ENCODE results near the gene TCEA2. TPM values are rescaled to one million over a fixed set of nuclear protein-coding genes. Genes with fewer than 3 reads are reported as not detected.

TCEA2 gene
- polyA plus RNA-seq, 3 donors from 2014 or later = 18.9 to 26.6 (median 24.1) TPM

DNA sequence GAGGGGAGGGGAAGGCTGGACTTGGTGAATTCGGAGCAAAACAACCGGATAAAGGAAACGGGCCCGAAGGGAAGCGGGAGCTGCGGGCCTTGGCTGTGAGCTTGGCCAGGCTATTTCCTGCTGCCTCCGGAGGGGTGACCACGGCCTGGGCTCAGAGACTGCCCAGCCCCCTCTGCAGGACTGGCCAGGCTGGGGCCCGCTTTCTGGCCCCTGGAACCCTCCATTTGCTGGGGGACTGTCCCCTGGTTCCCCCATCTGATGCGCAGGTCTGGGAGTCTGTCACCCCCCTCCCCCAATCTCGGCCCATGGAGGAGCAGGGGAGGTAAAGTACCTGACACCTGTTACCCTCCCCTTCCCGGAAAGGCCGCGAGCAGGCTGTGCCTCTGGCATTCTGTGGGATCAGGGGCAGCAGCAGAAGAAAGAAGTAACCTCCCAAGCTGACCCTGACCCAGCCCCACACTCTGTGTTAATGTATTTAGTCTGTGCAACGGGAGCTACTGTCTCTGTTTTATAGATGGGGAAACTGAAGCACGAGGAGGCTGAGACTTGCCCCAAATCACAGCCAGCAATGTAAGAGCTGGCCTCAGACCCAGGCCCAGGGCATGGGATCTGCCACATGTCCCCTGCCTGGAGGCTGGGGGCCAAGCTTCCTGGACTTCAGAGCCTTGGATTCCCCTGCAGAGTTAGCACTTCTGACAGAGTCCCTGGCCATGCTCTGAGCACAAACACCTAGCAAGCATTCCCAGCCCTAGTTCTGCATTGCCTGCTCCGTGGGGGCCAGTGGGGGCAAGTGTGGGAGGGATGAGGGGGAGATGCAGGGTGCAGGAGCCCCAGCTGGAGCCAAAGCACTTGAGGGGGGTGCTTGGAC is 23.5 kb upstream of the TCEA2 start:
- no peak for DNase-seq
- peaks cover 0 to 14% of the 10 kb centered on the region in 2 donors for H3K4me1 Mint-ChIP-seq
- H3K27ac Mint-ChIP-seq = no peak overlapping the region
- H3K36me3 Mint-ChIP-seq = no peaks in the 10 kb centered on the region
- H3K27me3 Mint-ChIP-seq (ENCODE audit: low read depth in 3 of 3) = peaks cover 3 to 16% (median 7%) of the 10 kb centered on the region in 3 donors
- peak overlapping the region; percentile 38 to 71 (median 50) for H3K4me3 Mint-ChIP-seq
- H3K9me3 Mint-ChIP-seq = no peaks in the 10 kb centered on the region

DNA sequence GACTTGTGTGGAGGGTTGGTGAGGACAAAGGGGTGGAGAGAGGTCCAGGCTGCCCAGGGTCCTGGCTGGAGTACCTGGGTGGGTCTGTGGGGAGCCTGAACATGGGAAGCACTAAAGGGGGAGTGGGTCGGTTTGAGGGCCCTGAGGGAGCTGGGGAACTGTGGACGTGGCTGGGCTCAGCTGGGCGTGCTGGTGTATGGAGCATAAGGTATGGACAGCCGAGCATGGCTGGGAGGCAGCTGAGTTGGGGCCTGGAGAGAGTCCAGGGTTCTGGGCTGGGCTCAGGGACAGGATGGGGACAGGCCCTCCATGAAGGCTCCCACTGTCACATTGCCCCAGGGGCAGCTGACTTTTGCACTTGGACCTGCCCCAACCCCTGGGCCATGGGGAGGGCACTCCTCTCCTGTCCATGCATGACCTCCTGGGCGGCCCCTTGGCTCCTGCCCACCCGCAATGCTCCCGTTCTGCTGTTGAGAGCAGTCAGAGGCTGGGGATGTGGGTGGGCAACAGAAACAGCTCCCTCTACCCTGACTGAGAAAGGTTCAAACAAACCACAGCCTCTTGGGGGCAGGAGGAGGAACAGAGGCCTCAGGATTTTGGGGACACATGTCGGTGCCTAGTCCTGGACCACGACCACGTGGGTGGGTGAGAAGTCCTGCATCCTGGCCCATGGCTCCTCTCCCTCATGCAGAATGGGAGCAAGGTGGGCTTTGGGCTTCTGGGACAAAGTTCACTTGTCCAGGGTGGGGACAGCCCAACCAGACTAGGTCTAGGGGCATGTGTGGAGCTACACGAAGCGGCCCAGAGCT is 22.6 kb upstream of the TCEA2 start:
- peak overlapping the region in 4 of 5 donors; percentile 35 to 69 (median 44) for H3K4me3 Mint-ChIP-seq
- H3K27ac Mint-ChIP-seq = no peak overlapping the region
- no peaks in the 10 kb centered on the region for H3K36me3 Mint-ChIP-seq

DNA sequence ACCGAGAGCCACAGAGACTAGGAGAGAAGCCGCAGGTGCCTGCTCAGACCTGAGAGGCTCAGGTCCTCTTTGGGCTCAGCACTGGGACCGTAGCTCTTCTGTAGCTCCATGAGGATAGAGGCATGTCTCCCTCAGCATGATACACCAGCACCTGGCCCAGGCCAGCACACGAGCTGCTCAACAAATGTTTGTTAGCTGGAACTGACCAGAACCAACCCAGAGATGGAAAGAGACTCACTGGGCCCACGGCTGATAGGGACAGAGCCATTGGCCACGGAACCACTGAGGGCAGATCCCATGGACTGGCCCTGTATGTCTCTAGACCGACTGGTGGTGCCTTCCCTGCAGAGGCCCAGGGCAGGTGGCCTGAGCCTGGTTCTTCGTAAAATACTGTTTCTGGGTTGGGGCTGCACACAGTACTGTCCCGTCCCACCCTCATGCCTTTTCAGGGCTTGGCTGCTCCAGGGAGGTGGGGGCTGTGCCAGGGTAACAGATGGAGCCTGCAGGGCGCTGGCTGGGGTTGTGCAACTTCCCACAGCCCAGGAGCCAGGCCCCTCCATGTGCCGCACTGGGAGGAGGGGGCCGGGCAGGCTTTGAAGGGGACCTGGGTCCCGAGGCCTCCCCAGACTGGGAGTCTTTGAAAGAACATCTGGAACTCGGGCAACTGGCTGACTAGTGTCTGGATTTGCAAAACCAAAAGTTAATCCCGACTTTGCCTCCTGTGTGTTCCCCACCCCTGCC is 21.8 kb upstream of the TCEA2 start:
- Mint-ChIP-seq H3K27ac (no peak overlapping the region), H3K36me3 (no peaks in the 10 kb centered on the region), H3K4me1 (peaks cover 0 to 14% of the 10 kb centered on the region in 2 donors), H3K27me3 (ENCODE audit: low read depth in 3 of 3) (peaks cover 2 to 17% (median 11%) of the 10 kb centered on the region in 3 donors), H3K4me3 (peak overlapping the region in 2 of 5 donors; percentile 29 to 50), H3K9me3 (no peaks in the 10 kb centered on the region)
- DNase-seq = no peak

More for the DNA sequence above, 22.6 kb upstream of the TCEA2 start:
- Mint-ChIP-seq H3K9me3 (no peaks in the 10 kb centered on the region), H3K27me3 (ENCODE audit: low read depth in 3 of 3) (peaks cover 2 to 15% (median 7%) of the 10 kb centered on the region in 3 donors), H3K4me1 (peaks cover 0 to 14% of the 10 kb centered on the region in 2 donors)
- DNase-seq = no peak

DNA sequence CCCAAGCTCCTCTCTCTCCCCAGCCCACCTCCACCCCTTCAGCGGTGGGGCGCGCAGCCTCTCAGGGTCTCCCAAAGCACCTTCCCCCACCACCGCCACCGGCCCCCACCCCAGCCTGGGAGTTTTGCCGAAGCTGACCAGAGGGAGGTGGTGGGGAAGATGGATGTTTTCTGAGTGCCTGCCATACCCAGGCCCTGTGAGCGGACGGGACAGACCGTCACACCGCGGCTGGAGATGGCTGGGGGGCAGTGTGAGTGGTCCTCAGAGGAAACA is 21.3 kb upstream of the TCEA2 start:
- H3K4me1 Mint-ChIP-seq = peaks cover 0 to 14% of the 10 kb centered on the region in 2 donors
- no peak for DNase-seq
- no peak overlapping the region for H3K27ac Mint-ChIP-seq
- no peaks in the 10 kb centered on the region for H3K36me3 Mint-ChIP-seq
- H3K9me3 Mint-ChIP-seq = no peaks in the 10 kb centered on the region
- H3K27me3 Mint-ChIP-seq (ENCODE audit: low read depth in 3 of 3) = peaks cover 4 to 17% (median 13%) of the 10 kb centered on the region in 3 donors
- H3K4me3 Mint-ChIP-seq = peak overlapping the region in 2 of 5 donors; percentile 29 to 50

DNA sequence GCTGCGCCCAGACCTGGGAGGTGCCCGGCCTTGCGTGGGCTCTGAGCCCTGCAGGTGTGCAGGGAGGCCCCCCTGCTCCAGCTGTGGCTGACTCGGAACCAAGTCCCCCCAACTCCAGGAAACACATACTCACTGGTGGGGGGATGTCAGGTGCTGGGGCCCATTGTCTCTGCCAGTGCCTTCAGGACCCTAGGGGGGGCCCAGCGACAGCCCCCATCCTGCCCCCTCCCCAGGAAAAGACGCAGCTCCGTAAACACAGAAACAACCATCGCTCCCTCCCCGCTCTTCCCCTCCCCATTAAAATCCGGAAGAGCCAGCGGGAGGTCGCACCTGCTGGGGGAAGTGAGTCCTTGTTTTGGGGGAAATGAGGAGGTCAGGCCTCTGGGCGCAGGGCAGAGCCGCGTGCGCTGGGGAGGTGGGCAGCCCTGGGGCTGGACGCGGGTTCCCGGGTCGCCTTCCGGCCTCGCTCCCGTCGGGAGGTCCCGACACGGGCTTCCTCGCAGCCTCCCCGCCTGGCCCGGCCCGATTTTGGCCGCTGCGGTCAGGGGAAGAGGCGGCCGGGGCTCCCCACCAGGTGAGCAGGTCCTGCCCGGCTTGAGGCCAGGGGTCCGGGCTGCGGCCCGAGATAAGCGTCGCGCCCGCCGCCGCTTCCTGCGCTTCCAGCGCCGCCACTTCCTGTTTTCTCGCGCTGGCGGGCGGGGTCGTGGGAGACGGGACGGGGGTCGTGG is 20.8 kb upstream of the TCEA2 start:
- Mint-ChIP-seq H3K27ac (no peak overlapping the region), H3K36me3 (no peaks in the 10 kb centered on the region), H3K4me1 (peaks cover 0 to 14% of the 10 kb centered on the region in 2 donors), H3K27me3 (ENCODE audit: low read depth in 3 of 3) (peaks cover 4 to 17% (median 11%) of the 10 kb centered on the region in 3 donors), H3K9me3 (no peaks in the 10 kb centered on the region), H3K4me3 (peak overlapping the region in 3 of 5 donors; percentile 42 to 69 (median 49))
- DNase-seq = no peak

DNA sequence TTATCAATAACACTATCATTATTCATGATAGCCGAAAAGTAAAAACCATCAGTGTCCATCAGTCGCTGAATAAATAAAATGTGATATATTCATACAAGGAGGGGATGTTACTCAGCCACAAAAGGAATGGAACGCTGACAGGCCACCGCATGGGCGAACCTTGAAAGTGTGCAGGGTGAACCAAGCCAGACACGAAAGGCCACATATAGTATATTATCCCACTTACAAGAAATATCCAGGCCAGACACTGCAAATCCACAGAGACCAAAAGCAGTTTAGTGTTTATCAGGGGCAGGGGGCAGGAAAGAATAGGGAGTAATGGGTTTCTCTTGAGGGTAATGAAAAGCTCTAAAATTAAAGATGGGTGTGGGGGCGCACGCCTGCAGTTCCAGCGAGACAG is 19.2 kb upstream of the TCEA2 start:
- no peaks in the 10 kb centered on the region for H3K9me3 Mint-ChIP-seq
- peaks cover 4 to 21% (median 11%) of the 10 kb centered on the region in 3 donors for H3K27me3 Mint-ChIP-seq (ENCODE audit: low read depth in 3 of 3)
- H3K4me1 Mint-ChIP-seq = peaks cover 0 to 10% of the 10 kb centered on the region in 2 donors
- H3K4me3 Mint-ChIP-seq = peak overlapping the region in 1 of 5 donors; percentile 49
- no peaks in the 10 kb centered on the region for H3K36me3 Mint-ChIP-seq
- no peak for DNase-seq
- no peak overlapping the region for H3K27ac Mint-ChIP-seq

DNA sequence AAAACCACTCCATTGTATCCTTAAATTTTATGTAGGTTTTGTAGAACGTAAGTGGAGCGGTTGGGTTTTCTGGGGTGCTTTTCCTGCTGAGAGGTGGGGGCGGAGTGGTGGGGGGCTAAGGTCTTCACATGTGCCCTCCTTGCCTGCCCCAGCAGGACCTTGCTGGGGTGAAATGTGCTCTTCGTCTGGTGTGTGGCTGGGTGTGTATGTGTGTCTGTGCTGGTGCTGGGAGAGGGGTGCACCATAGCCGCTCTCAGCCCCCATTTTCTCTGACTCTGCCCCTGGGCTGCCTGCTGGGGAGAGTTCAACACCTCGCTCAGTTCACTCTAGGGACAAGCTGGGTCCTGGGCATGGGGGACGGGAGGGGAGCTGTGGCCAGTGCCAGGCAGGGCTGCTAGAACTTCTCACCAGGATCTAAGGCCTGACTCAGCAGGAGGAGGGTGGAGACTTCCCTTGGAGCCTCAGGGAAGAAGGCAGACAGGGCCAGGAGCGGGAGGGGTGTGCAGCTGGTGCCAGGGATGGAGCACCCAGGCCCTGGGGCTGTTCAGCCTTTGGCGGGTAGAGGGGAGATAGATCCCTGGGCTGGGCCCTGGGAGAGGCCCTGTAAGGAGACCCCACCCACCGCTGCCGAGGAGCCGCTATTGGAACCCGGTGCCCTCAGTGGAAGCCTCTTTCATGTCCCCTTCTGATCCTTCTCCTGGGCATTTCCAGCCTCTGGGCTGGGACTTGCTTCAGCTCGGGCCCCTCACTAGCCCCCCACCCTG is 18.3 kb upstream of the TCEA2 start:
- H3K27ac Mint-ChIP-seq = no peak overlapping the region
- H3K36me3 Mint-ChIP-seq = no peaks in the 10 kb centered on the region
- DNase-seq = no peak
- H3K9me3 Mint-ChIP-seq = no peaks in the 10 kb centered on the region
- peaks cover 0 to 10% of the 10 kb centered on the region in 2 donors for H3K4me1 Mint-ChIP-seq
- peaks cover 4 to 20% (median 11%) of the 10 kb centered on the region in 3 donors for H3K27me3 Mint-ChIP-seq (ENCODE audit: low read depth in 3 of 3)
- no peak overlapping the region for H3K4me3 Mint-ChIP-seq

DNA sequence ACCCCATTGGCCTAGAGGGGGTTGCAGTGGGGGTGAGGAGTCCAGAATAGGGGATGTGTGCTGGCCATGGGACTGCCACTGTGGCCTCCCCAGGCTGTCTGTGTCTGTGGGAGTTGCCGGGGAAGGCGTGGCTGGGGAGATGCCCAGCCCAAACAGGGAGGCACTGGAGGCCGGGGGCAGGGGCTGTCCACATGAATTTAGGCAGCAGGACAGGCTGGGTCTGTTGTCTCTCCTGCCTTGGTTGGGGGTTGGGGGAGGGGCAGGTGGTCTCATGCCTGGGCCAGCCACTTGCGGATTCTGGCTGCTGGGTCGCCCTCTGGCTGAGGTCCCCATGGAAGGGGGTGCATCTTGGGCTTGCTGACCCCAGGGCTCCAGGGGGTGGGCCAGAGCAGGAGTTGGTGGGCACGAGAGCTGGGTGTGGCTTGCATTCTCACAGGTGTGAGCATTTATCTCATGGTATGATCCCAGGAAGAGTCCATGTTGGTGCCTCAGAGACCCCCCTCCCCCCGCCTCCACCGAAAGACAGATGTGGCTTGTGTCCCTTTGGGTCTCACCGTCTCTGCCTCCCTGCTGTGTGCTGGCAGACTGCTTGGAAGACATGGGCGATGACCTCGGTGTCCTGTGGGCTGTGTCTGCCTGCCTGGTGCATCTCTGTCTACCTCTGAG is 17.5 kb upstream of the TCEA2 start:
- H3K4me3 Mint-ChIP-seq = no peak overlapping the region

DNA sequence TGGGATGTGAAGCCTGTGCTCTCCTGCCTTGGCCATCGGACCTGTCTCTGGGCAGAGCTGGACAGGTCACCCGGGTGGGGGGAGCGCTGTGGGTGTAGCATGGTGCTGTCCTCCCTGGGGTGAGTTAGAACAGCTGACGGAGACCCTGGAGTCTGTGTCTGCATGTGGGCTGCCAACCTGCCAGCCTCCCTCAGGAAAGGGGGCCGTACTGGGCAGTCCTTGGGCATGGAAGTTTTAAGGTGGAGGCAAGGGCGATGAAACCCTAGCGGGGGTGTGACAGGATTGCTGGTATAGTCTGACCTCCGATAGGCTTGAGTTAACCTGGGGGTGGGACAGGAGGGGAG is 16.0 kb upstream of the TCEA2 start:
- Mint-ChIP-seq H3K4me1 (peaks cover 0 to 4% of the 10 kb centered on the region in 2 donors), H3K36me3 (no peaks in the 10 kb centered on the region), H3K9me3 (no peaks in the 10 kb centered on the region), H3K27ac (no peak overlapping the region), H3K27me3 (ENCODE audit: low read depth in 3 of 3) (peaks cover 5 to 19% (median 12%) of the 10 kb centered on the region in 3 donors), H3K4me3 (no peak overlapping the region)
- no peak for DNase-seq

More for the DNA sequence above, 17.5 kb upstream of the TCEA2 start:
- Mint-ChIP-seq H3K4me1 (peaks cover 0 to 10% of the 10 kb centered on the region in 2 donors), H3K36me3 (no peaks in the 10 kb centered on the region), H3K9me3 (no peaks in the 10 kb centered on the region), H3K27ac (no peak overlapping the region), H3K27me3 (ENCODE audit: low read depth in 3 of 3) (peaks cover 3 to 17% (median 11%) of the 10 kb centered on the region in 3 donors)
- no peak for DNase-seq

DNA sequence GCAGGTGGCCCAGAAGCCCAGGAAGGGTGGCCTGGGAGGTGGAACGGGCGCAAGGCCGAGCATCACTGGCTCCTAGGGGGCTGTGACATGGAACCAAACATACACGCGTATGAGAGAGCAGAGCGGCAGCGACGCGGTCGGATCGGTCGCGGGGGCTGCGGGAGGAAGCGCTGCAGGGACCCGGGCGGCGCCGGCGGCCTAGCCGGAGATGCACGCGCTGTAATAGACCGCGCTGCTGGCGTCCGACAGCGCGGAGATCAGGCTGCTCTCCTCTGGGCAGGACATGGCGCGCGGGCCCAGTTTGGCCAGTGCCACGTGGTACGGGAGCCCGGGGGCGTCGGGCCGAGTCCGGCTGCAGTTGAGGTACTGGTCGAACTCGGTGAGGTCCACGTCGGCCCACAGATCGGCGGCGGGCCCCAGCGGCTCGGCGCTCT is 15.0 kb upstream of the TCEA2 start:
- H3K4me3 Mint-ChIP-seq = no peak overlapping the region
- no peaks in the 10 kb centered on the region for H3K9me3 Mint-ChIP-seq
- DNase-seq = no peak
- H3K36me3 Mint-ChIP-seq = no peaks in the 10 kb centered on the region
- peaks cover 0 to 2% of the 10 kb centered on the region in 2 donors for H3K4me1 Mint-ChIP-seq
- peaks cover 5 to 17% (median 12%) of the 10 kb centered on the region in 3 donors for H3K27me3 Mint-ChIP-seq (ENCODE audit: low read depth in 3 of 3)
- no peak overlapping the region for H3K27ac Mint-ChIP-seq

DNA sequence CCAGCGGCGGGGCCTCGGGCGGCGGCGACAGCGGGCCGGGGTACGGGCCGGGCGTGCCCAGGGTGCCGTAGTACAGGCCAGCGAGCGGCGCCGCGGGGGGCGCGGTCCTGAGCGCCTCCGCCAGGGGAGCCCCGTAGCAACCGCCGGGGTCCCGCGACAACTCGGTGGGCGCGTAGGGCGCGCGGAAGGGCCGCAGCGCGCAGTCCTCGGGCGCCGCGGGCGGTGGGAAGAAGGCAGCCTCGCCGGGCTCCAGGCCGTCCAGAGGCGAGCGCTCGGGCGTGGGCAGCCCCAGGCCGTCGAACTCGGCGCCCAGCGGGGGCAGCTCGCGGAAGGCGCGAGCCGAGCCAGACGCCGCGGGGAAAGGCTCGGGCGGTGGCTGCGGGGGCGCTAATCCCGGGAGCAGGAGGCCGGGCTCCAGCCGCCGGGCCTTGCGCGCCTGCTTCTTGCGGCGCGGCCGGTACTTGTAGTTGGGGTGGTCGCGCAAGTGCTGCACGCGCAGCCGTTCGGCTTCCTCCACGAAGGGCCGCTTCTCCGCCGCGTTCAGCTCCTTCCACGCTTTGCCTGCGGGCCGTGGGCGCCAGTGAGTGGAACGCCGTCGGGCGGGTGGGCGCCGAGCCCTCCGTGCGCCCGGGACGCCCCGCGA is 14.5 kb upstream of the TCEA2 start:
- DNase-seq = no peak
- no peaks in the 10 kb centered on the region for H3K4me1 Mint-ChIP-seq
- no peak overlapping the region for H3K4me3 Mint-ChIP-seq
- no peaks in the 10 kb centered on the region for H3K36me3 Mint-ChIP-seq
- H3K27me3 Mint-ChIP-seq (ENCODE audit: low read depth in 3 of 3) = peaks cover 8 to 12% (median 12%) of the 10 kb centered on the region in 3 donors
- H3K9me3 Mint-ChIP-seq = no peaks in the 10 kb centered on the region
- H3K27ac Mint-ChIP-seq = no peak overlapping the region

All from immature natural killer cell (primary cell).